Trophoblast cell (in vitro differentiated cells and primary cell): ENCODE measurements around the gene OR10K1.
"Not testable (repeated sequence)": the region's sequence is repeated elsewhere in the genome, so short reads cannot be mapped to it uniquely, and the experiment has no call there.

ENCODE experiments used
- DNase-seq, 2 donors: peaks; one replicate each; pipeline ENCODE4 v3.0.0-alpha.2; 2016
- H2AFZ ChIP-seq: 2 replicates; pipeline ENCODE4 v1.6.1; 2013; ENCODE audit warnings: low read length, moderate library complexity, mild to moderate bottlenecking; ENCODE audit not compliant: insufficient read depth, poor library complexity
- H2AK5ac ChIP-seq: 2 replicates; pipeline ENCODE4 v1.6.1; 2013; ENCODE audit warnings: mild to moderate bottlenecking, low read length
- H2BK120ac ChIP-seq: 2 replicates; pipeline ENCODE4 v1.6.1; 2013; ENCODE audit warnings: low read length, mild to moderate bottlenecking, moderate library complexity; ENCODE audit not compliant: insufficient read depth, poor library complexity
- H2BK12ac ChIP-seq: 2 replicates; pipeline ENCODE4 v1.6.1; 2013; ENCODE audit warnings: mild to moderate bottlenecking, low read length, moderate library complexity
- H2BK5ac ChIP-seq: 2 replicates; pipeline ENCODE4 v1.6.1; 2013; ENCODE audit warnings: low read length, low read depth, moderate library complexity, mild to moderate bottlenecking; ENCODE audit not compliant: poor library complexity
- H3K14ac ChIP-seq: 2 replicates; pipeline ENCODE4 v1.6.1; 2013; ENCODE audit warnings: mild to moderate bottlenecking, low read length
- H3K18ac ChIP-seq: 2 replicates; pipeline ENCODE4 v1.6.1; 2013; ENCODE audit warnings: mild to moderate bottlenecking, low read length
- H3K23ac ChIP-seq: 2 replicates; pipeline ENCODE4 v1.6.1; 2013; ENCODE audit warnings: low read length
- H3K27ac ChIP-seq: 2 replicates; pipeline ENCODE4 v1.5.1; 2013; ENCODE audit warnings: low read depth, mild to moderate bottlenecking, inconsistent platforms, low read length, moderate library complexity
- H3K27me3 ChIP-seq: 2 replicates; pipeline ENCODE4 v1.6.1; 2013; ENCODE audit warnings: inconsistent platforms, mild to moderate bottlenecking, low read length, moderate library complexity; ENCODE audit not compliant: insufficient read depth
- H3K36me3 ChIP-seq, 2 experiments: 1 replicate in 1 of 2; 2 replicates in 1 of 2; pipeline ENCODE4 v1.6.1; 2013; ENCODE audit warnings: low read length in 2 of 2, mild to moderate bottlenecking in 2 of 2, moderate library complexity in 1 of 2; ENCODE audit not compliant: insufficient read depth in 2 of 2, control insufficient read depth in 1 of 2
- H3K4ac ChIP-seq: 2 replicates; pipeline ENCODE4 v1.6.1; 2013; ENCODE audit warnings: low read depth, mild to moderate bottlenecking, low read length, moderate library complexity
- H3K4me1 ChIP-seq, 2 experiments: 1 replicate in 1 of 2; 2 replicates in 1 of 2; pipeline ENCODE4 v1.6.1; 2013; ENCODE audit warnings: low read length in 2 of 2, mild to moderate bottlenecking in 2 of 2, moderate library complexity in 1 of 2; ENCODE audit not compliant: insufficient read depth in 2 of 2, control insufficient read depth in 1 of 2
- H3K4me2 ChIP-seq: 2 replicates; pipeline ENCODE4 v1.6.1; 2013; ENCODE audit warnings: inconsistent platforms, mild to moderate bottlenecking, low read length, moderate library complexity
- H3K4me3 ChIP-seq: 2 replicates; pipeline ENCODE4 v1.5.1; 2013; ENCODE audit warnings: mild to moderate bottlenecking, low read depth, low read length, inconsistent platforms
- H3K79me1 ChIP-seq: one replicate; pipeline ENCODE4 v1.6.1; 2013; ENCODE audit warnings: low read length
- H3K79me2 ChIP-seq: 2 replicates; pipeline ENCODE4 v1.6.1; 2013; ENCODE audit warnings: low read length, mild to moderate bottlenecking; ENCODE audit not compliant: control insufficient read depth, insufficient read depth, poor library complexity
- H3K9ac ChIP-seq: 2 replicates; pipeline ENCODE4 v1.6.1; 2013; ENCODE audit warnings: mild to moderate bottlenecking, low read length
- H3K9me3 ChIP-seq: 2 replicates; pipeline ENCODE4 v1.6.1; 2013; ENCODE audit warnings: low read depth, mild to moderate bottlenecking, control low read depth, inconsistent platforms, low read length; ENCODE audit not compliant: insufficient read depth
- H4K12ac ChIP-seq: 2 replicates; pipeline ENCODE4 v1.6.1; 2013; ENCODE audit warnings: low read depth, mild to moderate bottlenecking, low read length, moderate library complexity
- H4K8ac ChIP-seq: 2 replicates; pipeline ENCODE4 v1.6.1; 2013; ENCODE audit warnings: low read depth, mild to moderate bottlenecking, low read length, moderate library complexity
- H4K91ac ChIP-seq: one replicate; pipeline ENCODE4 v1.6.1; 2013; ENCODE audit warnings: low read depth, mild to moderate bottlenecking, low read length, moderate library complexity
- WGBS: extraction: QIAGEN DNeasy Blood & Tissue Kit; methylation state at CpG from one replicate; pipeline ENCODE4 v1.1.7; 2013; ENCODE audit warnings: missing lambda C conversion rate; ENCODE audit not compliant: insufficient read length, insufficient coverage; ENCODE audit errors: extremely low coverage; 5-methylcytosine and 5-hydroxymethylcytosine counted together

OR10K1 gene

DNA sequence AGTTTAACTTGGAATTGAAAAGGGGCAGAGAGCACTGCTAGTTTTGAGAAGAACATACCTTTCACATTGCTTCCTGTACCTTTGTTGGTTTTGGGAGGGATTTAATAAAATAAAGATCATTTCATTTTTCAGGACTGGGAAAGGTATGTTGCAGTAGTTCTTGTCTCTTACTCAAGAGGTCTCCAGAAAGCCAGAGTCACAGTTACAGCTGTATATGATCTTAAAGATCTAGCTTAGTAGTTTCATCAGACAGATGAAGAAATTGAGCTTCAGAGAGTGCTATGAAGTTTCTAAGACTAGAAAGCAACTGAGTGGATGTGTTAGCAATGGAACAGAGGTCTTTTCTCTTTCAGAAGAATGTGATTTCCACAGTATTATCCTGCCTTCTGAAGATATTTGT lies 36.6 kb upstream of the OR10K1 start:
- Histone ChIP-seq H3K9ac (no peak overlapping the region), H4K91ac (no peak overlapping the region), H3K4me1 (no peaks in the 10 kb centered on the region), H2AK5ac (no peak overlapping the region), H3K9me3 (no peaks in the 10 kb centered on the region), H4K8ac (no peak overlapping the region), H2AFZ (no peak overlapping the region), H3K27ac (no peak overlapping the region), H3K23ac (no peak overlapping the region), H3K4ac (no peak overlapping the region), H2BK5ac (no peak overlapping the region), H4K12ac (no peak overlapping the region), H3K4me3 (no peak overlapping the region), H3K4me2 (no peak overlapping the region), H3K79me1 (no peaks in the 10 kb centered on the region), H3K18ac (no peak overlapping the region), H3K79me2 (no peaks in the 10 kb centered on the region), H3K36me3 (no peaks in the 10 kb centered on the region), H3K27me3 (no peaks in the 10 kb centered on the region), H3K14ac (no peak overlapping the region), H2BK12ac (no peak overlapping the region), H2BK120ac (no peak overlapping the region)
- DNase-seq = no peak

DNA sequence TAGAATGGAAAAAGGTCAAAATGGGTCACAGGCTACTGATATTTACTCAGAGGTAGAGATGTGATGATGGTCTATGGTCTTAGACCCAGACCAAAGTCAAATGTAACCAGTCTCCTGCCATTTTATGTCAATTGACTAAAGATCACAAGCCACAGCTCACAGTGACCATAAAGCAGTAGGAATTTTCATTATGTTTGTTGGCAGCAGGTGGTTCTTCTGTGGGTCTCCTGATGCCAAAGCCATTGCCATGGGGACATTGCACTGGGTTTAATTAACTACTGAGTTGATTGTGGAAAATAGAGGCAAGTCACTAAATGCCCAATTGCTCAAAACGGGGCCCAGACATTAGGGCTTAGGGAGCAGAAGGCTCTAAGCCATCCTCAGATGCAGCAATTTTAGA lies 35.5 kb upstream of the OR10K1 start, which contains the start of gene OR10K2:
OR10K2 (minus strand) TSS at position 101 of the 400 bp plus-strand sequence. CDS start 5,371 bp downstream, outside the sequence.
- no CpG with 5 or more reads among the region's 1 CpG for WGBS

DNA sequence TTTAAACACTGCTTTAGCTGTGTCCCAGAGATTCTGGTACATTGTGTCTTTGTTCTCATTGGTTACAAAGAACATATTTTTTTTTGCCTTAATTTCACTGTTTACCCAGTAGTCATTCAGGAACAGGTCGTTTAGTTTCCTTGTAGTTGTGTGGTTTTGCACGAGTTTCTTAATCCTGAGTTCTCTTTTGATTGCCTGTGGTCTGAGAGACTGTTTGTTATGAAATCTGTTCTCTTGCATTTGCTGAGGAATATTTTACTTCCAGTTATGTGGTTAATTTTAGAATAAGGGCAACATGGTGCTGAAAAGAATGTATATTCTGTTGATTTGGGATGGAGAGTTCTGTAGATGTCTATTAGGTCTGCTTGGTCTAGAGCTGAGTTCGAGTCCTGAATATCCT lies 31.5 kb upstream of the OR10K1 start:
- not testable (repeated sequence) for H2BK12ac ChIP-seq

More for the DNA sequence above, 35.5 kb upstream of the OR10K1 start, which contains the start of gene OR10K2:
- H3K4ac ChIP-seq = no peak within 1 kb of the TSS
- H3K79me2 ChIP-seq = no peaks in the 10 kb centered on the region
- no peak within 1 kb of the TSS for H3K23ac ChIP-seq
- H3K9me3 ChIP-seq = no peaks in the 10 kb centered on the region
- no peak within 1 kb of the TSS for H3K14ac ChIP-seq
- no peak within 1 kb of the TSS for H3K27ac ChIP-seq
- no peak within 1 kb of the TSS for H4K12ac ChIP-seq
- no peaks in the 10 kb centered on the region for H3K27me3 ChIP-seq
- no peak within 1 kb of the TSS for H4K91ac ChIP-seq
- H2BK12ac ChIP-seq = no peak within 1 kb of the TSS
- no peak within 1 kb of the TSS for H2BK5ac ChIP-seq
- H3K79me1 ChIP-seq = no peaks in the 10 kb centered on the region
- no peak for DNase-seq
- no peak within 1 kb of the TSS for H3K4me2 ChIP-seq
- no peaks in the 10 kb centered on the region for H3K36me3 ChIP-seq
- no peak within 1 kb of the TSS for H2AFZ ChIP-seq
- no peak within 1 kb of the TSS for H3K9ac ChIP-seq
- no peak within 1 kb of the TSS for H3K18ac ChIP-seq
- H2AK5ac ChIP-seq = no peak within 1 kb of the TSS
- no peak within 1 kb of the TSS for H2BK120ac ChIP-seq
- no peak within 1 kb of the TSS for H3K4me3 ChIP-seq
- H3K4me1 ChIP-seq = no peaks in the 10 kb centered on the region
- no peak within 1 kb of the TSS for H4K8ac ChIP-seq

DNA sequence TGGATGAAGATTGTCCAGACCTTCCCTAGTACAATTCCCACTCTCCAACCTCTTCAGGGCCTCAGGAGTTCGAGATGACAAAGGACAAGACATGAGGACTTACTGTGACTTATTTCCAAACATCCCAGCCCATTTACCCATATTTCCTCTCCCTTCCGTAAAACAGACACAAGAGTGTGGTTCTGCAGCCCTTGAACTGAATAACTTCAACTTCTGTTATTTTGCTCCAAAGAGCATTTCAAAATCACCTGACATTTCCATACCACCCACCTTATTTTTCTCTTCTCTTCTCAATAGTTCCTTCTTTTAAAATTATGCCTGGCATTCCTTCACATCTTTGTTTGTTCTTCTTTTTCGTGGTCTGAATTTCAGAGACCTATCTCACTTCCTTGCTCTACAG lies 26.9 kb upstream of the OR10K1 start:
- Histone ChIP-seq H2BK12ac (no peak overlapping the region), H3K79me1 (no peaks in the 10 kb centered on the region), H2AFZ (no peak overlapping the region), H3K9ac (no peak overlapping the region), H3K14ac (no peak overlapping the region), H2BK120ac (no peak overlapping the region), H3K4me2 (no peak overlapping the region), H4K91ac (no peak overlapping the region), H3K23ac (no peak overlapping the region), H3K27me3 (no peaks in the 10 kb centered on the region), H3K4me1 (no peaks in the 10 kb centered on the region), H3K18ac (no peak overlapping the region), H3K4me3 (no peak overlapping the region), H3K27ac (no peak overlapping the region), H4K12ac (no peak overlapping the region), H3K4ac (no peak overlapping the region), H3K79me2 (no peaks in the 10 kb centered on the region), H4K8ac (no peak overlapping the region), H2BK5ac (no peak overlapping the region), H3K9me3 (no peaks in the 10 kb centered on the region), H2AK5ac (no peak overlapping the region), H3K36me3 (no peaks in the 10 kb centered on the region)
- WGBS = no CpG with 5 or more reads among the region's 3 CpGs
- no peak for DNase-seq

More for the DNA sequence above, 31.5 kb upstream of the OR10K1 start:
- H3K23ac ChIP-seq, H4K8ac ChIP-seq, H3K4me3 ChIP-seq, H3K4ac ChIP-seq, H3K14ac ChIP-seq, H3K4me1 ChIP-seq, H3K79me2 ChIP-seq, H4K91ac ChIP-seq, H3K4me2 ChIP-seq, H4K12ac ChIP-seq, H3K27ac ChIP-seq, DNase-seq, H3K9ac ChIP-seq, H3K9me3 ChIP-seq, H2AFZ ChIP-seq, H3K36me3 ChIP-seq, H3K18ac ChIP-seq, H2BK120ac ChIP-seq, H2BK5ac ChIP-seq, H3K27me3 ChIP-seq, H2AK5ac ChIP-seq, H3K79me1 ChIP-seq: not testable (repeated sequence)
- no CpG with 5 or more reads among the region's 3 CpGs for WGBS
